HepG2 (cell line): ENCODE results near the gene ZNF628. TPM values are rescaled to one million over a fixed set of nuclear protein-coding genes. Genes with fewer than 3 reads are reported as not detected.
A peak's percentile ranks its signal among the peaks of the same experiment; 100 is the strongest.

Source experiments
- ATAC-seq: fragments of 200-7000 bp; cut with Tn5 transposase; 3 replicates; pipeline ENCODE4 v1.9.1; 2020; ENCODE audit warnings: mild to moderate bottlenecking, moderate library complexity
- BruUV-seq: library from RNA; stranded (reverse); fragments of 400-500 nt; replicated peaks from 2 replicates; lab custom pipeline; 2021; lab: Mats Ljungman, UMichigan
- CTCF ChIA-PET: fragments of 300-600 bp; formaldehyde crosslinking; extraction: SDS; loops from one replicate; lab custom pipeline; 2021; ENCODE audit warnings: low total read pairs, inconsistent platforms, low intra/inter-chr PET ratio; lab: Yijun Ruan, JAX
- POLR2A ChIA-PET: fragments of 350-600 bp; sonication (Branson Sonifier 250); formaldehyde crosslinking; loops from one replicate; lab custom pipeline; 2020; ENCODE audit warnings: antibody characterized with exemption, inconsistent platforms; lab: Yijun Ruan, JAX
- DNase-seq: peaks from one replicate; pipeline ENCODE4 v3.0.0-alpha.2; 2015; ENCODE audit warnings: low spot score
- FAIRE-seq: peaks from 3 replicates; lab custom pipeline; 2011; peaks lifted over from hg19 to GRCh38; lab: Jason Lieb, UNC
- H2AFZ ChIP-seq: one replicate; pipeline ENCODE4 v1.6.1; 2011; ENCODE audit warnings: low read length, inconsistent platforms
- H3K27ac ChIP-seq: fragments of 300-600 bp; 3 replicates; pipeline ENCODE4 v1.8.0; 2011; ENCODE audit warnings: mixed run types, mild to moderate bottlenecking, mixed read lengths, low read length, inconsistent platforms; ENCODE audit not compliant: insufficient read depth; ENCODE audit errors: extremely low read length
- H3K27me3 ChIP-seq, 2 experiments: fragments of 200-600 bp in 1 of 2; 2 replicates in 1 of 2; 3 replicates in 1 of 2; pipeline versions ENCODE4 v1.6.0 to v1.8.0; 2011; ENCODE audit warnings: low read length in 2 of 2, mild to moderate bottlenecking in 2 of 2, moderate library complexity in 2 of 2, inconsistent platforms in 1 of 2; ENCODE audit not compliant: insufficient read depth in 2 of 2, control insufficient read depth in 1 of 2
- H3K36me3 ChIP-seq, 2 experiments: fragments of 200-600 bp in 1 of 2; replicated peaks in 1 of 2; 2 replicates in 1 of 2; 3 replicates in 1 of 2; pipeline versions ENCODE4 v1.5.1 to v1.8.0; 2011; ENCODE audit warnings: low read length in 2 of 2, inconsistent platforms in 1 of 2; ENCODE audit not compliant: insufficient read depth in 2 of 2, control insufficient read depth in 1 of 2
- H3K4me1 ChIP-seq: 2 replicates; pipeline ENCODE4 v1.5.1; 2012; ENCODE audit warnings: low read length, inconsistent platforms; ENCODE audit not compliant: insufficient read depth
- H3K4me2 ChIP-seq: 2 replicates; pipeline ENCODE4 v1.6.0; 2011; ENCODE audit warnings: low read depth, low read length, inconsistent platforms
- H3K4me3 ChIP-seq, 3 experiments: fragments of 200-600 bp in 1 of 3; sonication (generic), shearing (Covaris generic) in 1 of 3; replicated peaks in 1 of 3; 2 replicates each; pipeline ENCODE4 v1.5.1; 2011 to 2016; ENCODE audit warnings: low read length in 3 of 3, inconsistent platforms in 2 of 3, low read depth in 2 of 3, mild to moderate bottlenecking in 2 of 3, control low read depth in 1 of 3, mixed read lengths in 1 of 3; ENCODE audit not compliant: insufficient read depth in 1 of 3
- H3K79me2 ChIP-seq: one replicate; pipeline ENCODE4 v1.6.1; 2011; ENCODE audit warnings: low read length, inconsistent platforms; ENCODE audit not compliant: insufficient read depth
- H3K9ac ChIP-seq: 2 replicates; pipeline ENCODE4 v1.6.0; 2011; ENCODE audit warnings: mild to moderate bottlenecking, low read depth, low read length, inconsistent platforms; ENCODE audit not compliant: insufficient read depth
- H3K9me3 ChIP-seq: 2 replicates; pipeline ENCODE4 v1.5.1; 2012; ENCODE audit warnings: mild to moderate bottlenecking, low read length
- H4K20me1 ChIP-seq: 2 replicates; pipeline ENCODE4 v1.6.0; 2011; ENCODE audit warnings: inconsistent platforms, mild to moderate bottlenecking, low read length, moderate library complexity; ENCODE audit not compliant: insufficient read depth
- ATF2 ChIP-seq: sonication (generic); formaldehyde crosslinking; IDR thresholded peaks from 2 replicates; pipeline ENCODE4 v1.4.0; 2020; ENCODE audit warnings: missing genetic modification reagents
- CSRNP1 ChIP-seq: sonication (generic); formaldehyde crosslinking; IDR thresholded peaks from 2 replicates; pipeline ENCODE4 v1.8.1; 2023; ENCODE audit warnings: mild to moderate bottlenecking, missing genetic modification reagents
- ISL2 ChIP-seq: sonication (generic); formaldehyde crosslinking; IDR thresholded peaks from 2 replicates; pipeline ENCODE4 v1.5.0; 2020; ENCODE audit warnings: missing genetic modification reagents
- MAZ ChIP-seq, 2 experiments: sonication (generic) in 1 of 2; formaldehyde crosslinking in 1 of 2; IDR thresholded peaks; 2 replicates each; pipeline versions ENCODE4 v1.5.0 to v1.6.1; 2012 to 2020; ENCODE audit warnings: low read depth in 2 of 2, mild to moderate bottlenecking in 2 of 2, borderline replicate concordance in 1 of 2, improper control_type of control experiment in 1 of 2, low read length in 1 of 2, missing genetic modification reagents in 1 of 2, moderate library complexity in 1 of 2
- PCBP1 ChIP-seq: fragments of 200-400 bp; formaldehyde crosslinking; IDR thresholded peaks from 2 replicates; pipeline ENCODE4 v1.6.1; 2017; ENCODE audit warnings: mild to moderate bottlenecking, low read depth, low read length, borderline replicate concordance
- TBX2 ChIP-seq: sonication (generic); formaldehyde crosslinking; IDR thresholded peaks from 2 replicates; pipeline ENCODE4 v1.5.0; 2020; ENCODE audit warnings: missing genetic modification reagents, mild to moderate bottlenecking, borderline replicate concordance
- YEATS2 ChIP-seq: sonication (generic); formaldehyde crosslinking; IDR thresholded peaks from 2 replicates; pipeline ENCODE4 v1.4.0; 2020; ENCODE audit warnings: missing genetic modification reagents, borderline replicate concordance
- ZFY ChIP-seq: sonication (generic); formaldehyde crosslinking; IDR thresholded peaks from 2 replicates; pipeline ENCODE4 v1.4.0; 2020; ENCODE audit warnings: missing genetic modification reagents
- ZNF747 ChIP-seq: sonication (generic); formaldehyde crosslinking; IDR thresholded peaks from 2 replicates; pipeline ENCODE4 v1.8.1; 2023; ENCODE audit warnings: missing genetic modification reagents, mild to moderate bottlenecking, borderline replicate concordance
- WGBS: methylation state at CpG from one replicate; pipeline ENCODE4 v1.1.6; 2017; ENCODE audit warnings: low lambda C conversion rate; 5-methylcytosine and 5-hydroxymethylcytosine counted together
- in situ Hi-C: cut with HindIII; loops from 2 replicates; pipeline ENCODE4 v1.10.0; 2017; ENCODE audit warnings: low pct_unique_long_range_greater_than_20kb; ENCODE audit not compliant: extremely low pct_ligation_motif_present
- intact Hi-C: fragments of 100-400 bp; cut with micrococcal nuclease; formaldehyde crosslinking; loops from one replicate; pipeline ENCODE4 v1.10.0; 2022; ENCODE audit not compliant: unreplicated experiment
- polyA plus RNA-seq, 8 experiments: library from polyadenylated mRNA; depleted of rRNA in 3 of 8; stranded (reverse) in 7 of 8; unstranded in 1 of 8; fragments of >200 nt; fragmentation: Illumina TruSeq in 4 of 8; extraction: Trizol in 4 of 8; gene quantifications; 2 replicates each; pipeline versions ENCODE4 v1.2.1 to v1.2.3, GENCODE V29; 2011 to 2016; ENCODE audit warnings: low read depth in 4 of 8, missing spikeins in 1 of 8, mixed read lengths in 1 of 8; ENCODE audit not compliant: insufficient read depth in 1 of 8
- total RNA-seq, 5 experiments: library from RNA; depleted of rRNA; stranded (reverse); fragments of >200 nt; fragmentation: Illumina TruSeq; extraction: Trizol; gene quantifications; 2 replicates each; pipeline ENCODE4 v1.2.3, GENCODE V29; 2016; ENCODE audit warnings: low read depth in 1 of 5

Gene ZNF628
- total and polyA plus RNA-seq, 2 of the 13 experiments (the other 11 are each of a cell fraction or from before 2014, with no cell fraction given) = 0.54 to 1.2 TPM

GRCh38 chr19:55484593-55485438, 8.4 kb downstream of the ZNF628 start, which contains the start of gene NAT14 (continued):
- TF ChIP-seq MAZ (IDR thresholded peaks at IDR 0.05; ENCODE audit: borderline replicate concordance, low read depth, low read length) = peak; percentile 49; the same call in 1 of the 2 replicates
- TF ChIP-seq MAZ (CRISPR knock-in tag; IDR thresholded peaks at IDR 0.05; ENCODE audit: low read depth) = no peak
- peak; percentile 50; the same call in 1 of the 2 replicates for TF ChIP-seq TBX2 (CRISPR knock-in tag)
- 0 out of 2 replicates have a peak, but pooled peaks have one; percentile 16 for TF ChIP-seq ISL2 (CRISPR knock-in tag)

GRCh38 chr19:55485439-55486011, 9.1 kb downstream of the ZNF628 start:
- TF ChIP-seq ATF2 (no peak), ZNF747 (CRISPR knock-in tag) (0 out of 2 replicates have a peak, but pooled peaks have one; percentile 31), PCBP1 (0 out of 2 replicates have a peak, but pooled peaks have one; percentile 19), CSRNP1 (CRISPR knock-in tag) (0 out of 2 replicates have a peak, but pooled peaks have one; percentile 36), ZFY (CRISPR knock-in tag) (peak; percentile 36; the same call in 1 of the 2 replicates), YEATS2 (CRISPR knock-in tag) (0 out of 2 replicates have a peak, but pooled peaks have one; percentile 3)
- FAIRE-seq (no peak), DNase-seq (no peak), ATAC-seq (no peak; the same call in 2 of the 3 replicates)
- H3K4me2 ChIP-seq = peak overlapping the region; percentile 91
- WGBS = 13% methylated on average over 4 of the region's 18 CpGs
- BruUV-seq = TSS peak; percentile 67
- H3K9ac ChIP-seq = peak overlapping the region; percentile 69
- peaks cover 3 to 10% of the 10 kb centered on the region in 2 experiments; a peak in 3 of 5 replicates for H3K27me3 ChIP-seq
- H3K4me1 ChIP-seq = peaks cover 33% of the 10 kb centered on the region
- peak overlapping the region; percentile 33 for H3K27ac ChIP-seq
- in situ Hi-C loops (no loop called here), intact Hi-C loops (no loop called here)
- H3K4me3 ChIP-seq = peak overlapping the region; percentile 62 to 79 (median 69)
- H3K79me2 ChIP-seq = no peaks in the 10 kb centered on the region
- ChIA-PET POLR2A (interaction anchor here (1.6 to 4.3 kb wide), 4 partner anchors 9 to 68 kb away, joined by 3 to 44 read pairs (median 4); partner anchors contain the start of genes ISOC2 and ZNF628), CTCF (no interaction called here)
- no peak overlapping the region for H2AFZ ChIP-seq
- H3K9me3 ChIP-seq = no peaks in the 10 kb centered on the region
- no peaks in the 10 kb centered on the region for H3K36me3 ChIP-seq
- H4K20me1 ChIP-seq = no peaks in the 10 kb centered on the region
